HG03469 (cell line): ENCODE data around the gene MEF2A.
"Not testable (repeated sequence)": the region's sequence is repeated elsewhere in the genome, so short reads cannot be mapped to it uniquely, and the experiment has no call there.

Source experiments
- ATAC-seq: cut with Tn5 transposase; IDR thresholded peaks from one replicate; pipeline ENCODE4 v1.9.1; 2021; ENCODE audit warnings: mild to moderate bottlenecking, moderate library complexity, moderate number of reproducible peaks; ENCODE audit not compliant: unreplicated experiment

MEF2A gene

GRCh38 chr15:99565299-99566156 lies at the start of gene MEF2A:
TSS of gene MEF2A (plus strand) at chr15:99565984. CDS start at chr15:99633120, 67,136 bp downstream.
- peak; percentile 26 for ATAC-seq

- ATAC-seq = no peak
These were observed 47.6 kb upstream of the MEF2A start for GRCh38 chr15:99518191-99518590.

- ATAC-seq = not testable (repeated sequence)
These were observed 46.4 kb upstream of the MEF2A start for GRCh38 chr15:99519366-99519765.

GRCh38 chr15:99522288-99522687 lies 43.5 kb upstream of the MEF2A start:
- ATAC-seq = peak; percentile 50

- no peak for ATAC-seq
These were observed 39.6 kb upstream of the MEF2A start for GRCh38 chr15:99526176-99526575.

- no peak for ATAC-seq
These were observed 39.1 kb upstream of the MEF2A start for GRCh38 chr15:99526671-99527070.

- no peak for ATAC-seq
These were observed 29.3 kb upstream of the MEF2A start for GRCh38 chr15:99536422-99537040.

- no peak for ATAC-seq
These were observed 28.4 kb upstream of the MEF2A start for GRCh38 chr15:99537344-99537743.

GRCh38 chr15:99538261-99538660 lies 27.5 kb upstream of the MEF2A start:
- no peak for ATAC-seq

GRCh38 chr15:99542828-99543227 lies 23.0 kb upstream of the MEF2A start:
- no peak for ATAC-seq

GRCh38 chr15:99545605-99546004 lies 20.2 kb upstream of the MEF2A start:
- no peak for ATAC-seq

GRCh38 chr15:99546441-99547100 lies 19.2 kb upstream of the MEF2A start:
- ATAC-seq = no peak

GRCh38 chr15:99547517-99547916 lies 18.3 kb upstream of the MEF2A start:
- ATAC-seq = no peak

GRCh38 chr15:99550077-99550476 lies 15.7 kb upstream of the MEF2A start:
- ATAC-seq = no peak

- no peak for ATAC-seq
These were observed 13.7 kb upstream of the MEF2A start for GRCh38 chr15:99552111-99552510.

- no peak for ATAC-seq
These were observed 10.8 kb upstream of the MEF2A start for GRCh38 chr15:99554880-99555488.

- ATAC-seq = no peak
These were observed 9.8 kb upstream of the MEF2A start for GRCh38 chr15:99556011-99556410.

GRCh38 chr15:99556578-99556977 lies 9.2 kb upstream of the MEF2A start:
- no peak for ATAC-seq

GRCh38 chr15:99558084-99558483 lies 7.7 kb upstream of the MEF2A start:
- ATAC-seq = no peak

GRCh38 chr15:99558571-99558970 lies 7.2 kb upstream of the MEF2A start:
- no peak for ATAC-seq

GRCh38 chr15:99561476-99562230 lies 4.1 kb upstream of the MEF2A start:
- ATAC-seq = no peak
